BLaER1 treated with 17β-estradiol and CSF1 and Interleukin-3, amounts not matched to agents 10 nM and 100 nM (cell line): Measurements from ENCODE around the gene SLIT1.

Source experiments
- H3K27ac ChIP-seq, 11 experiments: shearing (Covaris generic); formaldehyde crosslinking; 2 replicates each; pipeline ENCODE4 v1.8.1; 2022
- H3K27me3 ChIP-seq, 11 experiments: shearing (Covaris generic); formaldehyde crosslinking; 2 replicates each; pipeline ENCODE4 v1.8.1; 2022
- H3K36me3 ChIP-seq, 11 experiments: shearing (Covaris generic); formaldehyde crosslinking; 2 replicates each; pipeline ENCODE4 v1.8.1; 2022
- H3K4me1 ChIP-seq, 10 experiments: shearing (Covaris generic); formaldehyde crosslinking; 2 replicates each; pipeline ENCODE4 v1.8.1; 2022
- H3K4me2 ChIP-seq, 11 experiments: shearing (Covaris generic); formaldehyde crosslinking; 2 replicates each; pipeline ENCODE4 v1.8.1; 2022
- H3K4me3 ChIP-seq, 10 experiments: shearing (Covaris generic); formaldehyde crosslinking; 2 replicates each; pipeline ENCODE4 v1.8.1; 2022
- H3K9ac ChIP-seq, 11 experiments: shearing (Covaris generic); formaldehyde crosslinking; 2 replicates each; pipeline ENCODE4 v1.8.1; 2022
- H3K9me3 ChIP-seq, 11 experiments: shearing (Covaris generic); formaldehyde crosslinking; replicated peaks in 1 of 11; 2 replicates each; pipeline ENCODE4 v1.8.1; 2022
- H4K20me1 ChIP-seq, 11 experiments: shearing (Covaris generic); formaldehyde crosslinking; 2 replicates each; pipeline ENCODE4 v1.8.1; 2022
- Cebpa-rat ChIP-seq, 11 experiments: shearing (Covaris generic); IDR thresholded peaks; 2 replicates each; pipeline ENCODE4 v1.8.1; 2022

Gene SLIT1

DNA sequence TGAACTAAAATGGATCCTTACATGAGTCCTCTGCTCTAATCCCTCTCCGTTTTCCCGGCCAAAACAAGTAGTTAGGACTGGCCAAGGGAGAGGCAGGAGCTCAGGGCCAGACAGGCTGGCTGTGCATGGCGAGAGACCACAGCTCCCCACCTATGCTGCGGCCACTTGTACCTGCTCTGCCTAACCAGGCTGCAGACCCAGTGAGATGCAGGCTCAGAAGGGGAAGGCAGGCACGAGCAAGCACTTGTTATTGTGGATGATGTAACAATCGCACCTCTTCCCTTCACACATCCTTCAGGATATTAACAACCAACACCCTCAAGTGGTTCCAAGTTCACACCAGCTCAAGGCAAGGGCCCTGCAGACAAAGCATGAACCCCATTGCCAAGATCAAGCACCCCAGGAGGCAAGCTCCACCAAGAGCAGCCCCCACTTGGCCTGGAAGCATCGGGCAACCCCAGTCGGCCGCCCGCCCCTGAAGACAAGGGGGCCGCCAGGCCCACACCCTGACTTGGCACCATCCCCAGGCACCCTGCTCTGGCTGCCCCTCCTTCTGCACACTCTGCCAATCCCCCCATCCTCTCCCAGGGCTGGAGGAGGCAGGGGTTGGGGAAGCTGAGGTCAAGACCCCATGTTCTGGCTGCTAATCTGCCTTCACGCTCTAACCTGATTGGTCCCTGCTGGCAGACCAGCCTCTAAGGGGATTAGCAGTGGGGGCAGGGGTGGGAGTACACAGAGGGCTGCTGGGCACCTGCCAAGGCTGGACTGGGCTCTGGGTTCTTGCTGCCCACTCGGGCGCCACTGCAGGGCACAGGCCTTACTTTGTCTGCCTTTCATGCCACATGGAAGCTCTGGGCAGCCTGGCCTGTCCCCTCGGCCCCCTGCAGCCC lies 111.3 kb downstream of the SLIT1 start:
- Histone ChIP-seq H3K27me3 (peaks cover 0 to 14% (median 4%) of the 10 kb centered on the region in 11 experiments; a peak in 12 of 22 replicates), H3K36me3 (no peaks in the 10 kb centered on the region), H3K4me2 (no peak overlapping the region), H3K4me1 (peaks cover 8 to 18% (median 12%) of the 10 kb centered on the region in 10 experiments), H3K27ac (no peak overlapping the region), H3K9ac (no peak overlapping the region), H3K9me3 (peaks cover 0 to 12% (median 9%) of the 10 kb centered on the region in 11 experiments; a peak in 19 of 22 replicates), H4K20me1 (peaks cover 0 to 17% (median 0%) of the 10 kb centered on the region in 11 experiments; a peak in 8 of 22 replicates), H3K4me3 (no peak overlapping the region)
- TF ChIP-seq Cebpa-rat (IDR thresholded peaks at IDR 0.05) = no peak

DNA sequence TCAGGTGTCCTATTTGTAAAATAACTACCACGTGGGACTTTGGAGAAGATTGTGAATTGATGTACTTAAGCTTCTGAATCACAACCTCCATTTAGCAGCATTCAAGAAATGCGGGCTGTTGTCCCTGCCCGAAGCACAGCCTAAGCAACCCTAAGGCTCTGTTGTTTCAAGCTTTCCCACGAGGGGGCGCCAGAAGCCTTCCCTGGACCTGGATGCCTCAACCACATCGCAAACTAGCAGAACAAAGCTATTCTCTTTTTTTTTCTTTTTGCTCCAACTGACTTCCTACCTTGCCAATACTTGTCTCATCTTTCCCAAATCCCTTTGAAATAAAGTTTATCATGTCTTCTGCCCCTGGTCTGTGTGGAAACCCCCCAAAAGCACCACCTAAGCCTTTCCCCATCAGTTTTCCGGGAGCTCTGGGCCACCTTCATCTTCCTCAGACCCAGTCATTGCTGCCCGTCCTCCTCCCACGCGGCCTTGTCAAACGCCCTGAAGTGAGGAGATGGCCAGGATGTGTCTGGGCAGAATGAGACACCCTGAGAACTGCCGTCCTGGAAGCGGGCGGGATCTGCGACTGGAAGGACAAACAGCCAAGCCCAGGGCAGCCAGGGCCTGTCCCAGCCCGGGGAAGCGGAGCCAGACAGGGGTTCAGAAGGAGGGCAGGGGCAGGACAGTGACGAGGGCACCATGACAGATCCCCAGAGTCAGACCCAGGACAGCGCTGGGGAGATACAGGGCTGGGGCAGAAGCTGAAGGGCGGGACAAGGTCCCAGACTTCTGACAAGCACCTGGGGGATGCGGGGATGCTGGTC lies 112.7 kb downstream of the SLIT1 start:
- H3K4me3 ChIP-seq = no peak overlapping the region
- peaks cover 0 to 3% (median 0%) of the 10 kb centered on the region in 11 experiments; a peak in 4 of 22 replicates for H3K27me3 ChIP-seq
- H3K9ac ChIP-seq = no peak overlapping the region
- no peak for TF ChIP-seq Cebpa-rat (IDR thresholded peaks at IDR 0.05)
- H3K36me3 ChIP-seq = no peaks in the 10 kb centered on the region
- H3K27ac ChIP-seq = no peak overlapping the region
- H3K4me2 ChIP-seq = no peak overlapping the region
- peaks cover 0 to 12% (median 9%) of the 10 kb centered on the region in 11 experiments; a peak in 19 of 22 replicates for H3K9me3 ChIP-seq
- peaks cover 0 to 19% (median 0%) of the 10 kb centered on the region in 11 experiments; a peak in 8 of 22 replicates for H4K20me1 ChIP-seq
- H3K4me1 ChIP-seq = peaks cover 23 to 32% (median 26%) of the 10 kb centered on the region in 10 experiments

DNA sequence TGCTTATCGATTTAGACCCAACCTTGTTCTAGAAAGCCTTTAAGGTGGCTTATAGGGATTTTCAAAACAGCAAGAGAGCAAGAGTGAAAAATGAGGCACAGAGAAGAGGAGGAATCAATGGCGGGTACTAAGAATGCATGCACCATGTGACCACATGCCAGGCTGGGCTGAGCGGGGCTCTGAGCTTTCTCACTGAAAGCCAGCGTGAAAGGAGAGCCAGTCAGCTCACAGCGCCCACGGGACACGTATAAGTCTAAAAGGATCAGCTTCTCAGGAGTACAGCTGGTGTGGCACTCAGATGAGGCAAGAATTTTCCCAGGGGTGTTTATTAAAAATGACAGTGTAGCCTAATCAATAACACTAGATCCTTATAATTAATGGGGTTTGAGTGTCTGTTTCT lies 114.3 kb downstream of the SLIT1 start:
- no peaks in the 10 kb centered on the region for H3K36me3 ChIP-seq
- H3K27me3 ChIP-seq = peaks cover 0 to 3% (median 0%) of the 10 kb centered on the region in 11 experiments; a peak in 3 of 22 replicates
- peaks cover 0 to 18% (median 0%) of the 10 kb centered on the region in 11 experiments; a peak in 7 of 22 replicates for H4K20me1 ChIP-seq
- H3K4me1 ChIP-seq = peaks cover 24 to 34% (median 27%) of the 10 kb centered on the region in 10 experiments
- no peak overlapping the region for H3K27ac ChIP-seq
- H3K9ac ChIP-seq = no peak overlapping the region
- no peak overlapping the region for H3K4me3 ChIP-seq
- no peak for TF ChIP-seq Cebpa-rat (IDR thresholded peaks at IDR 0.05)
- H3K4me2 ChIP-seq = no peak overlapping the region
- H3K9me3 ChIP-seq = peaks cover 0 to 12% (median 9%) of the 10 kb centered on the region in 11 experiments; a peak in 19 of 22 replicates

DNA sequence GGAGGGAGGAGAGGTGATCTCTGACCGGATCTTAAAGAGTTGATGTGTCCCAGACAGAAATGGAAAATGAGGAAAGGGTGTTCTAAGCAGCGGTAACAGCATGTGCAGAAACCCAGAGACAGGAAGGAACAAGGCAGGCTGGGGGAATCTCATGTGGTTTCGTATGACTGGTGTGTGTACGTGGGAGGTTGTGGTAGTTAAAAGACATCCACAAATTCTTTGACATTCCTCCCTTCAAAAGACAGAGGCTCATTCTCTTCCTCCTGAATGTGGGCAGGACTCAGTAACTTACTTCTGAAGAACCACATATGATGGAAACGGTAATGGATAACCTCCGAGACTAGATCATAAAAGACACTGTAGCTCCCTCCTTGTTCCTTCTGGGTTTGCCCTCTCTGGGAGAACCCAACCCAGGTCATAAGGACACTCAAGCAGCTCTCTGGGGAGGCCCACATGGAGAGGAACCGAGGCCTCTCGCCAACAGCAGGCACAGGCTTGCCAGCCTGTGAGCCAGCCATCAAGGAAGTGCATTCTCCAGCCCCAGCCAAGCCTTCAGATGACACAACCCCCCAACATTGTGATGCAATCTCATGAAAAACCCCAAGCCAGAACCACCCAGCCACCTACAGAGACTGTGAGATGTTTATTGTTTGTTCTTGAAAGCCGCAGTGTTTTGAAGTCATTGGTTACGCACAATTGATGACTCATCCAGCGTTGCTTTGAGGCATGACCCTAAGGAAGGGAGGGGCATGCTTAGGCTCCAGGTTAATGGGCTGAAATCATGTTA lies 116.0 kb downstream of the SLIT1 start:
- H3K9ac ChIP-seq = peak overlapping the region in 3 of 11 experiments; percentile 19 to 21 (median 20); a peak in 4 of 22 replicates
- peaks cover 0 to 12% (median 9%) of the 10 kb centered on the region in 11 experiments; a peak in 19 of 22 replicates for H3K9me3 ChIP-seq
- H3K27ac ChIP-seq = peak overlapping the region in 9 of 11 experiments; percentile 7 to 61 (median 47); a peak in 14 of 22 replicates
- peak in 9 of 11 experiments; percentile 23 to 91 (median 54); a peak in 11 of 22 replicates for TF ChIP-seq Cebpa-rat (IDR thresholded peaks at IDR 0.05)
- H3K4me1 ChIP-seq = peaks cover 24 to 34% (median 27%) of the 10 kb centered on the region in 10 experiments
- peaks cover 0 to 13% (median 0%) of the 10 kb centered on the region in 11 experiments; a peak in 7 of 22 replicates for H4K20me1 ChIP-seq
- H3K36me3 ChIP-seq = no peaks in the 10 kb centered on the region
- H3K4me3 ChIP-seq = peak overlapping the region in 1 of 10 experiments; percentile 6; a peak in 1 of 20 replicates
- H3K27me3 ChIP-seq = peaks cover 0 to 3% (median 0%) of the 10 kb centered on the region in 11 experiments; a peak in 3 of 22 replicates
- peak overlapping the region; percentile 59 to 81 (median 70) for H3K4me2 ChIP-seq

DNA sequence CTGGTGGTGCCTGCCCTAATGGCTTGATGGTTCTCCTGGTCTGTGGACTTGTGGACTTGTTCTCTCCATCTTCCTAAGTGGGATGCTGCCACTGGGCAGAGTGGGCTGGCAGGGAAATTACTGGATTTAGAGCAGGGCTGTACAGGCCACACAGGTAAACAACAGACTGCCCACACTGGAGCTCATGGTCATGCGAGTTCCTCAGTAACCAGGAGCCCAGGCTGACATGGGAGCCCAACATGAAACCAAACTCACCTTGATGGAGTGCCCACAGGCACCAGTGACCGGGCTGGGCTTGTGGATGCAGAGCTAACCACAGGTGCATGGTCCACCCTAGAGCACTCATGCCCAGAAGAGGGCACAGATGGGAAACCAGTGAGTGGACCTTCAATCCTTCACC lies 116.7 kb downstream of the SLIT1 start:
- Histone ChIP-seq H3K9me3 (peaks cover 0 to 12% (median 9%) of the 10 kb centered on the region in 11 experiments; a peak in 19 of 22 replicates), H3K4me3 (0 out of 20 replicates have a peak overlapping the region, but pooled peaks of 1 of the 10 experiments have one; percentile 6), H3K9ac (no peak overlapping the region; a peak in 1 of 22 replicates), H3K4me2 (peak overlapping the region; percentile 59 to 81 (median 70)), H3K27ac (peak overlapping the region in 4 of 11 experiments; percentile 44 to 61 (median 48); a peak in 7 of 22 replicates), H4K20me1 (peaks cover 0 to 20% (median 0%) of the 10 kb centered on the region in 11 experiments; a peak in 8 of 22 replicates), H3K36me3 (no peaks in the 10 kb centered on the region), H3K27me3 (peaks cover 0 to 3% (median 0%) of the 10 kb centered on the region in 11 experiments; a peak in 3 of 22 replicates), H3K4me1 (peaks cover 24 to 34% (median 27%) of the 10 kb centered on the region in 10 experiments)
- no peak for TF ChIP-seq Cebpa-rat (IDR thresholded peaks at IDR 0.05)

DNA sequence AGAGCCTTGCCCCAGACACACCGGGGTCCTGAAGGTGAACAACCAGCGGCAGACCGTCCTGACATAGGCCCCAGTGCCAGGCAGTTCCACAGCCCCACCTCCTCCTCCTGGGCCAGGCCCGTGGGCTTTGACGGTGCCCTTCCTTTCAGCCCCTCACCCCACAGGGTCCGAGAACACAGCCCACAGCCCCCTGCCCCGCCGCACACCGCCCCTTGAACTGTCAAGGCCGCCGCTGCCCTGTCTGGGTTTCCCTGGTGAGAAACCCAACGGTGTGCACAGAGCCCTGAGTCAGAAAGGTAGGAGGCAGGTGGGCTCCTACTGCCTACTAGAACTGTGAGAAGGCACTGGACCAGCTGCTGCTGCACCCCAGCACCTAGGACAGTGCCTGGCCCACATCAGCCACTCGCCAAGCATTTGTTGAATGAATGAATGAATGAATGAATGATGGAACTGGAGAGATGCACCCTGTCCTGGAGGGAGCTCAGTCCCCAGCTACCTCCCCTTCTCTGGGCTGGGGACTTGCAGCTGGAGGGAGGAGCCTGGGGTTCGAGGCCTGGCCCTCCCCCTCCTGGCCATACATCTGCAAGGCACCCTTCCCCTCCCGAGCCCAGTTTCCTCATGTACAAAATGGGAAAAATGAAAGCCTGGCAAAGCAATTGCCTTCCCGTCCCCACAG lies 117.9 kb downstream of the SLIT1 start:
- H3K36me3 ChIP-seq = no peaks in the 10 kb centered on the region
- H4K20me1 ChIP-seq = peaks cover 0 to 23% (median 0%) of the 10 kb centered on the region in 11 experiments; a peak in 4 of 22 replicates
- no peak for TF ChIP-seq Cebpa-rat (IDR thresholded peaks at IDR 0.05)
- peaks cover 0 to 3% (median 0%) of the 10 kb centered on the region in 11 experiments; a peak in 2 of 22 replicates for H3K27me3 ChIP-seq
- H3K4me3 ChIP-seq = no peak overlapping the region
- H3K4me1 ChIP-seq = peaks cover 24 to 30% (median 27%) of the 10 kb centered on the region in 10 experiments
- H3K27ac ChIP-seq = no peak overlapping the region
- peaks cover 0 to 12% (median 9%) of the 10 kb centered on the region in 11 experiments; a peak in 19 of 22 replicates for H3K9me3 ChIP-seq
- peak overlapping the region in 9 of 11 experiments; percentile 59 to 81 (median 71); a peak in 12 of 22 replicates for H3K4me2 ChIP-seq
- H3K9ac ChIP-seq = no peak overlapping the region

DNA sequence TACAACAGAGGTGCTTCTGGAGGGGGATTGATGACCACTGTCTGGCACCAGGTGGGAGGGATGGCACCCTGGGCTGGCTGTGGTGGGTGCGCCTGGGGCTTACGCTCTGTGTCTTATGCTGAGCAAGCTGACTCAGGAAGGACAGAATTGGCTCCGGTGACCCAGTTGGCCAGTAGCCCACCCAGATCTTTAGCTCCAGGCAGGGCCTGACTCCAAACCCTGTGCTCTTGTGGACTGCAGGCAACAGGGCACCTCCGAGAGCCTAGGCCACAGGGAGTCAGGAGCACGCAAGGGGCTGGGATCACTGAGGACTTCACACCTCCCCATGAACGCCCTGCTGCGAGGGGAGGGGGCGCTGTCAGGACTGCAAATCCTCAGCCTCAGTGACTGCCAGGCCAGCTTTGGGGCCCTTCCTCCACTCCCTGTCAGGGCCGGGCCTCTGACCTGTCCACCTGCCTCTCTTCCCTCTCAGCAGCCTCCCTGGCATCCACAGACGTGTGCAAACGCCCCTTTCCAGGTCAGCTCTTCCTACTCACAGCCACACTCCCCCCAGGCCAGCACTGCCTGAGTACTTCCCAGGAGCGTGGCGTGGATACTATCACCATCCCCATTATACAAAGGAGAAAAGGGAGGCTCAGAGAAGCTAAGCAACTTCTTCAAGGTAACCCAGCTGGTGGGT lies 118.7 kb downstream of the SLIT1 start:
- no peak overlapping the region for H3K9ac ChIP-seq
- peaks cover 0 to 12% (median 9%) of the 10 kb centered on the region in 11 experiments; a peak in 19 of 22 replicates for H3K9me3 ChIP-seq
- peaks cover 24 to 30% (median 27%) of the 10 kb centered on the region in 10 experiments for H3K4me1 ChIP-seq
- H3K27ac ChIP-seq = no peak overlapping the region
- no peaks in the 10 kb centered on the region for H3K36me3 ChIP-seq
- H3K4me2 ChIP-seq = no peak overlapping the region
- no peak overlapping the region for H3K4me3 ChIP-seq
- H4K20me1 ChIP-seq = peaks cover 0 to 31% (median 0%) of the 10 kb centered on the region in 11 experiments; a peak in 6 of 22 replicates
- H3K27me3 ChIP-seq = no peaks in the 10 kb centered on the region
- no peak for TF ChIP-seq Cebpa-rat (IDR thresholded peaks at IDR 0.05)
